ENCODE data around the gene RNASE1.
"Not testable (repeated sequence)": the region's sequence is repeated elsewhere in the genome, so short reads cannot be mapped to it uniquely, and the experiment has no call there.

The RNASE1 gene

GRCh38 chr14:20802341-20803084 is at the start of gene RNASE1:
RNASE1 (minus strand) TSS chr14:20802844; CDS start chr14:20802068, 776 bp downstream.
- no peak for DNase-seq

DNA sequence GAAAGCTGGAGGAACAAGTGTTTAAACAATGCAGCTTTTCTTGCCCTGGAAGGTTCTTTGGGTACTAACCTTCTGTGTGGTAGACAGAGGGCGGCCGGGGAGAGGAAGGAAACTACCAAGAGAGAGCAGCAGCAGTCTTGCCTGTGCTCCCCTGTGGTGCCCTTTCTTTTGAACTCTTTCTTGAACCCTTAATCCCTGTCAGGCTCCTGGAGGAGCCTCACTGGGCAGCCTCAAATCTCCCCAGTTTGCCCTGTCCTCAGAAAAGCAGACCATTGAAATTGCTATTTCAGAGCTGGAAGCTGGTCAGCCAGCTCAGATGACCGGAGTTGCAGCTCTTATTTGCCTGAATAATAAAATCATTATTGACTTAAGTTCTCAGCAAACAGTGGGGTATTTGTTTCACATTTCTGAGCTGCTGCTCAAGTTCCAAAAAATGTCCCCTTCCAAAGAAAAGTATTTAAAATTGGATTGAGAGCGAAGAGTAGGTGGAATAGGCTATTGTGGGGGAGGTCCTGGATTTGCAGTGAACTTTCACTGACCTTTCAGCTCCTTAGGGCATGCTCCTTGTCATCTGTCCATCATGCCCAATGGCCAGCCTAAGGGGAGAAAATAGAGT is 46.4 kb upstream of the RNASE1 start:
- DNase-seq, result no peak

DNA sequence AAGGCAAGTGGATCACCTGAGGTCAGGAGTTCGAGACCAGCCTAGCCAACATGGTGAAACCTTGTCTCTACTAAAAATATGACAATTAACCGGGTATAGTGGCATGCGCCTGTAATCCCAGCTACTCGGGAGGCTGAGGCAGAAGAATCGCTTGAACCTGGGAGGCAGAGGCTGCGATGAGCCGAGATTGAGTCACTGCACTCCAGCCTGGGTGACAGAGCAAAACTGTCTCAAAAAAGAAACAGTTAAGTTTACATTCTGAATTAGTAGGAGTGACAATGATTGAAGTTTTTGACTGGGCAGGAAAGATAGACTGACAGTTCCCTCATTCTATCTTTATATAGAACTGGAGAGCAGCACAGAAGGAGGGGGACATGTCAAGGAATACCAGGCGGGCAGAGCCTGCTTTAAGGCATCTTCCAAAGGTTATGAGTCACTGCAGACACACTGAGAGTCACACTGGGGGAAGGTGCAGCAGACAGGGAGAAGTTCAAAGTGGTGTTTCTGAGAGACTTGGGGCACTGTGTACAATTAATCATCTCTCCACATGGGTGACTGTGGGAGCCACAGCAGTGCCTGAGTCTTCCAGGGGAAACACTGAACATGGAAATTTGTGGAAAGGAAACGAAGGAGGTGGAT is 45.8 kb upstream of the RNASE1 start:
- no peak for DNase-seq

DNA sequence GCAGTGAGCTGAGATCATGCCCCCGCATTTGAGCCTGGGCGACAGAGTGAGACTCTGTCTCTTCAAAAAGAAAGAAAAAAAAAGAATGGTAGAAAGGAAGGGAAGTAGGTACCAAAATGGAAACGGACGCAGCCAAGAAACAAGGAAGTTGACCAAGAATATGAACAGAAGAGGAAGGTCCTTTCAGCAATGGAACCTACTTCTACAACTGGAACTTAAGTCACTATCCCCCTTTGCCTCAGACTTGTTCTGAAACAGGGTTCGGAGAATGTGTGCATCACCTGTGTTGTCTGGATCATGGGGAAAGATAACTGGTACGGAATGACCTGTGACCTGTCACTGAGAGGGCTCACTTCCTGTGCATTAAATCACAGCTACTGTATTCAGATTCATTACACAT is 43.9 kb upstream of the RNASE1 start:
- DNase-seq, result no peak

DNA sequence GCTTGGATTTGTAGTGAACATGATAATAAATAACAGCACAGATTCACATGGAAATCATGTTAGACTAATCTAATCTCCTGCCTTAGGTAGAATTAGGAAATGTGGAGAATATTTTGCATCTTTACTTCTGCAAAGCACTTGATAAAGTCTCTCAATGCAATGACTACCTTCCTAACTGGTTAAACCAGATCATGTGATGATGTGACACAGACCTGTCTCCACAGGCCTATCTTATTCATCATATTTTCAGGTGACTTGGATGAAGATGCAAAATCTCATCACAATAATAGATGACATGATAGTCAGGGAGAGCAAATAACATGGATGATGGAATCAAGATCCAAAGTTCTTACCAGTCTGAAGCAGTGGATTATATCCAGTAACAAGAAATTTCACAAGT is 38.5 kb upstream of the RNASE1 start:
- DNase-seq, result no peak

DNA sequence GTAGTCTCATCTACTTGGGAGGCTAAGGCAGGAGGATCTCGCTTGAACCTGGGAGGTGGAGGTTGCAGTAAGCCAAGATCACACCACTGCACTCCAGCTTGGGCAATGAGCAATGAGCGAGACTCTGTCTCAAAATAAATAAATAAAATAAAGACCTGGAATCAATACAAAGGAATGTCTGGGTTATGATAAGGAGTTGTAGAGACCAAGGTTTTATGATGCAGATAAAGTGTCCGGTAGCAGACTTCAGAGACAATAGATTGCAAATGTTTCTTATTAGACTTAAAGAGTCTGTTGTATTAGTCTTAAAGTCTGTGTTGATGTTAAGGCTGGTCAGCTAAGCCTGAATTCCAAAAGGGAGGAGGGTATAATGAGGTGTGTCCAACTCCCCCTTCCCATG is 35.2 kb upstream of the RNASE1 start:
- no peak for DNase-seq

GRCh38 chr14:20836668-20837338 is 34.2 kb upstream of the RNASE1 start:
- DNase-seq, result peak; percentile 1

DNA sequence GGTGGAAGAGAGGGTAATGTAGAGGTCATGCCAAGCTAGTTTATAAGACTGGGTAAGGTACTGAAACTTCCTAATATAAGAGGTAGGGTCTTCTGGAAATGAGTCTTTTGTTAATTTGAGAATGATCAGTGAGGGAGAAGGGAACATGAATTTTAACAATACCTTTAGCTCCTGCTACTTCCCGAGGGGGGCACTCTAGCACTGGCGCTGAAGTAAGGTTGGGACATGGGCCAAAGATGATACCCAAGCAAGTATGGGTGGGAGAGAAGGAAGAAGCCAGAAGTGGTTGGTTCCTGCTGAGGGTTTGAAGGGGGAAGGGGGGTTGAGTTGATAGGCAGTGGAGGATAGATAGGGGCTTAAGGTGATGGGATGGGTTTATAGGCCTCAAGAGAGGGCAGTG is 32.3 kb upstream of the RNASE1 start:
- no peak for DNase-seq

DNA sequence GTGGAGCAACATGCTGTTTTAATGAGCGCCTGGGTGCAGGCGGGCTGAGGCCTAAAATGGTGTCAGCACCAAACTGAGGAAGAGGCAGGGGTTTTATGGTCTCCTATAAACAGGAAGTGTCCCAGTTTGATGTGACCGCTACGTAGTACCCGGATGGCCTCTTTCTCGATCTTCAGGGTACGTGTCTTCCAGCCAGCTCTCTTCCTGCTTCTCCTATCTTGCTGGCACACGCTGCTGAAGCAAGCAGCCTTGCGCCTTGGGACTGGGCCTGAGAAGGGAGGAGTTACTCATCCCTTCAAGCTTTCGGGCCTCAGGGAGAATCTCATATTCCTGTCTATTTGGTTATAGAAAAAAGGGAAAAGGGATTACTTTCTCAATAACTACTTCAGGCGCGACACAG is 28.2 kb upstream of the RNASE1 start:
- no peak for DNase-seq

DNA sequence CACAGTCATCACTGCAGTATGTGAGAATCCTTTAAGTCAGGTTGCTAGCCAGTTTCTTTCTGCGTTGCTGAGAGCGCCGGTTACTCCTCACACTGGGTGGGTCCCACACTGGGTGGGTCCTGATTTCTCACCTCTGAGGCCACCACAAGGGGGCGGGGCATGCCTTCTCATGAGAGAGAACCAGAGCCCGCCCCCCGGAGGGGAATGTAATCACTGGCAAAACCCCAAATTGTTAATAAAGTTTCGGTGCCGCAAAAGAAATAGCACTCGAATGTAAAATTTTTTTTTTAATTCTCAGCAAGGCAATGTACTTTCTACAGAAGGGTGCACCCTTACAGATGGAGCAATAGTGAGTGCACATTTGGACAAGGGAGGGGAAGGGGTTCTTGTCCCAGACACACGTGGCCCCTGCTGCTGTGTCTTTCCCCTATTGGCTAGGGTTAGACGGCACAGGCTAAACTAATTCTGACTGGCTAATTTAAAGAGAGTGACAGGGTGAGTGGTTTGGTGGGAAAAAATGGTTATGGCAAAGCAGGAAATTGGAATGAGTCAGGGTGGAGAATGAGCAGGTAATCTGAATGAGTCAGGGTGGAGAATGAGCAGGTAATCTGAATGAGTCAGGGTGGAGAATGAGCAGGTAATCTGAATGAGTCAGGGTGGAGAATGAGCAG is 25.5 kb upstream of the RNASE1 start:
- peak; percentile 23 for DNase-seq

DNA sequence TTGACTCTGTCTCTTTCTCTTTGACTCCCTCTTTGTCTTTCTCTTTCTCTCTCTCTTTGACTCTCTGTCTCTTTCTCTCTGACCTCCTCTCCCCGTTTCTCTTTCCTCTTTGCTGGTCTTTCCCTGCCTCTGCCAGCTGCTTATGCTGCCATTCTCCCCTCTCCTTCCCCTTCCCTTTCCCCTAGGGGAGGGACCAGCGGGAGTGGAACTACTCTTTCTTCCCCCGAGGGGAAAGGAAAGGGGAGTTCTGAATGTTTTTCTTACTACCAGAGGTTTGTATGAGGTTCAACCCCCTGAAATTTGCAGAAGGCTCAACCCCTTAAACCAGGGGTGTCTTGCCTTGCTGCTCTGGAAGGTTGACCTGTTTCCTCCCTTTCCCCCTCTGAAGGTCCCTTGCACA is 24.7 kb upstream of the RNASE1 start:
- no peak for DNase-seq

DNA sequence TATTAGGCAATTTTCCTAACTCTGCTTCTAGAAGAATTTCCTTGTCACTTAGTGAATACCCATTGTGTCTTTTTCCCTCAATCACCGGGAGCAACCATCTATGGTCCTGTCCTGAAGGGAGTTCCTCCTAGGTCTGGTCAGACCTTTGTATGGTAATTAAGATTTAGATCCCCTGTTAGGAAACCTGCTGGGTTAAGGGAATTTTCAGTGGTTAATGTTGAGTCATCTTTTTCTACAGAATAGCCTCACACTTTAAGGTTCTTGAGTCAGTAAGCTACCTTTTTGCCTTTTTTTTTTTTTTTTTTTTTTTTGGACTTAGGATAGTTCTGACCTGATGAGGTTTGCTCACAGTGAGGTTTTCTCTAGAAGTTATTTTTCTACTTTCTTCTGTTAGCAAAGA is 24.0 kb upstream of the RNASE1 start:
- DNase-seq, result not testable (repeated sequence)

DNA sequence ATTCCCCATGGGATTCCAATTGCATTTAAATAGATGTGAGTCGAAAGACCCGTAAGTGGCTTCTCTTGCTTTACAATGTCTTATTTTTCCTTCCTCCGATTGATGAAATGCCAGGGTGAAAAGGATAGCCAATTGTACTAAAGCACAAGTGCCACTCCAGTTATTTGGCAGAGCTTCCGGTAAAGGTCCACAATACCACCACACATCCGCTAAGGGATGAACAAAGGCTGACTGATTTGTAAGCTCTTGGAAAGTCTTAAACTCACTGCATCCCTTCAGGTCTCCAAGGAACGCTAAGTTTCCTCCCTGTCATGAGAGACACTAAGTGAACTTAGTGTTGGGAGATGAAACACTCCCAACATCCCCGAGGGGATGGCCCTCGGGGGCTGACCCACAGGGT is 21.2 kb upstream of the RNASE1 start:
- no peak for DNase-seq

DNA sequence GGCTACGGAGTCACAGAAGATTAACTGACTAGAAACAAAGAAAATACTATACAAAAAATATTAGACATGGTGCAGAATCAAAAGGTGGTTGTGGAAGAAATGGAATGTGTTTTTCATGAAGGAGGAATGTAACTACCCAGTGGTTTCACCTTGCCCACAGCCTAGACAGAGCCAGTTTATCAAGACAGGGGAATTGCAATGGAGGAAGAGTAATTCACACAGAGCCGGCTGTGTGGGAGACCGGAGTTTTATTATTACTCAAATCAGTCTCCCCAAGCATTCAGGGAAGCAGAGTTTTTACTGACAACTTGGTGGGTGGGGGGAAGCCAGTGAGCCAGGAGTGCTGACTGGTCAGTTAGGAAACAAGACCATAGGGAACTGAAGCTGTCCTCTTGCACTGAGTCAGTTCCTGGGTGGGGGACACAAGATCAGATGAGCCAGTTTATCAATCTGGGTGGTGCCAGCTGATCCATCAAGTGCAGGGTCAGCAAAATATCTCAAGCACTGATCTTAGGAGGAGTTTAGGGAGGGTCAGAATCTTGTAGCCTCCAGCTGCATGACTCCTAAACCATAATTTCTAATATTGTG is 19.0 kb upstream of the RNASE1 start:
- not testable (repeated sequence) for DNase-seq

GRCh38 chr14:20820063-20820904 is 17.6 kb upstream of the RNASE1 start:
- DNase-seq, result no peak

DNA sequence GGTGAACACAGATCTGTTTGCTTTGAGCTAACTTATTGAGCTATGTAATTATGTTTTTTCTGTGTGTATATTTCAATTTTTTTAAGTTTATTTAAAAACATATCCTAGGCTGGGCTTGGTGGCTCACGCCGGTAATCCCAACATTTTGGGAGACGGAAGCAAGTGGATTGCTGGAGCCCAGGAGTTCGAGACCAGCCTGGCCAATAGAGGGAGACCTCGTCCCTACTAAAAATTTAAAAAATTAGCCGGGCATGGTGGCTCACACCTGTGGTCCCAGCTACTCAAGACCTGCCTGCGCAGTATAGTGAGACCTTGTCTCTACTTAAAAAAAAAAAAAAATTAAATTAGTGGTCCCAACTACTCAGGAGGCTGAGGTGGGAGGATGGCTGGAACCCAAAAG is 16.2 kb upstream of the RNASE1 start:
- no peak for DNase-seq

DNA sequence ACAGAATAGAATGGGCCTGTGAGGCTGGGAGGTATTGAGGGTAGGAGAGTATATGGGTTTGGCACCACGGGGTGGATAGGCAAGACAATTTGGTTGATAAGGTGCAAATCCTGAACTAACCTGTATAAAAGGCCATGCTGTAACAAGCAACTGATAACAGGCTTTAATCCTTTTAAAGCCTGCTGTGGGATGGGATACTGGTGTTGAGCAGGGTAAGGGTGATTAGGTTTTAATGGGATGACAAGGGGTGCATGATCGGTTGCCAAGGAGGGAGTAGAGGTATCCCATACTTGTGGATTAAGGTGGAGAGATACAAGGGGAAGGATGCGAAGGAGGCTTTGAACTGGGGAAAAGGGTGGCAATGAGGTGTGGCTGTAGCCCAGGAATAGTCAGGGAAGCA is 13.3 kb upstream of the RNASE1 start:
- not testable (repeated sequence) for DNase-seq

GRCh38 chr14:20811986-20812975 is 9.6 kb upstream of the RNASE1 start:
- DNase-seq, result no peak

- no peak for DNase-seq
Measured at GRCh38 chr14:20809917-20810316, 7.3 kb upstream of the RNASE1 start.

DNA sequence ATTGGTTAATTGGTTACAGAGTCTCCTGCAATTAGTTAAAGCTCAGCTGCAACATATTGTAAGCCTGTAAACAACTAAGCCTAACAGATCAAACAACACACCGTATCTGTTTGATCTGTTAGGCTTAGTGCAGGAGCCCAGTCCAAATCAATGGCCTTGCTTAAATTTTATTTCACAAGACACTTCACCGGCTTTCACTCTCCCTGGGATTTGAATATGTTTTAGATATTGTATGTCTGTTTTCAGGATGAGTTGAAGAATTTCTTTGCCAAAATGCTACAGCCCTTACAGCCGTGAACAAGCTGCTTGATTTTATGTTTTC is 5.5 kb upstream of the RNASE1 start:
- peak; percentile 29 for DNase-seq

All from NCI-H82 (cell line).